ENCODE data around the gene ITPR1.

Gene ITPR1

DNA sequence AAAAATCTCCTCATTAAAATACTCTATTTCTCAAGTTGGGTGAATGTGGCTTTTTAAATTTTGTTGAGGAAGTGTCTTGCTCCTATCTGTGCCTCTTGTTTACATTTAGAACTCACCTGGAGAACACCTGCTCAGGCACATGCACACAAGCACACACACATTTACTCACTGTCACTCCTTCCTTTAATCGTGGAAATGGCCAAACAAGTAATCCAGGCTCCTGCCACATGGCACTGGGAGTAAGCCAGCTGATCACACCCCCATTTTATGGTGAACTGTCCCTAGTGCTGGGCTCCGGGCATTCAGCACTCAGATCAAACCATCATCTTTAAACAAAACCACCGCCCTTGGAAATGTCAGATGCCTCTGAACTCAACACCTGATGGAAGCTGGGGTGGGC is 281.4 kb downstream of the ITPR1 start:
- no peak overlapping the region for H3K27ac ChIP-seq
- in situ Hi-C loops (cut with HindIII; ENCODE audit: low pct_ligation_motif_present, low sequenced_read_pairs): no loop called here
- no peaks in the 10 kb centered on the region for H3K27me3 ChIP-seq (replicated peaks)
- TF ChIP-seq, protein P1, sequence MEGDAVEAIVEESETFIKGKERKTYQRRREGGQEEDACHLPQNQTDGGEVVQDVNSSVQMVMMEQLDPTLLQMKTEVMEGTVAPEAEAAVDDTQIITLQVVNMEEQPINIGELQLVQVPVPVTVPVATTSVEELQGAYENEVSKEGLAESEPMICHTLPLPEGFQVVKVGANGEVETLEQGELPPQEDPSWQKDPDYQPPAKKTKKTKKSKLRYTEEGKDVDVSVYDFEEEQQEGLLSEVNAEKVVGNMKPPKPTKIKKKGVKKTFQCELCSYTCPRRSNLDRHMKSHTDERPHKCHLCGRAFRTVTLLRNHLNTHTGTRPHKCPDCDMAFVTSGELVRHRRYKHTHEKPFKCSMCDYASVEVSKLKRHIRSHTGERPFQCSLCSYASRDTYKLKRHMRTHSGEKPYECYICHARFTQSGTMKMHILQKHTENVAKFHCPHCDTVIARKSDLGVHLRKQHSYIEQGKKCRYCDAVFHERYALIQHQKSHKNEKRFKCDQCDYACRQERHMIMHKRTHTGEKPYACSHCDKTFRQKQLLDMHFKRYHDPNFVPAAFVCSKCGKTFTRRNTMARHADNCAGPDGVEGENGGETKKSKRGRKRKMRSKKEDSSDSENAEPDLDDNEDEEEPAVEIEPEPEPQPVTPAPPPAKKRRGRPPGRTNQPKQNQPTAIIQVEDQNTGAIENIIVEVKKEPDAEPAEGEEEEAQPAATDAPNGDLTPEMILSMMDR (IDR thresholded peaks at IDR 0.05; ENCODE audit: low read depth, low read length, missing control alignments): no peak
- H3K4me3 ChIP-seq (ENCODE audit: low read depth, low read length): no peak overlapping the region
- no peaks in the 10 kb centered on the region for H3K36me3 ChIP-seq (replicated peaks)
- DNase-seq: no peak

DNA sequence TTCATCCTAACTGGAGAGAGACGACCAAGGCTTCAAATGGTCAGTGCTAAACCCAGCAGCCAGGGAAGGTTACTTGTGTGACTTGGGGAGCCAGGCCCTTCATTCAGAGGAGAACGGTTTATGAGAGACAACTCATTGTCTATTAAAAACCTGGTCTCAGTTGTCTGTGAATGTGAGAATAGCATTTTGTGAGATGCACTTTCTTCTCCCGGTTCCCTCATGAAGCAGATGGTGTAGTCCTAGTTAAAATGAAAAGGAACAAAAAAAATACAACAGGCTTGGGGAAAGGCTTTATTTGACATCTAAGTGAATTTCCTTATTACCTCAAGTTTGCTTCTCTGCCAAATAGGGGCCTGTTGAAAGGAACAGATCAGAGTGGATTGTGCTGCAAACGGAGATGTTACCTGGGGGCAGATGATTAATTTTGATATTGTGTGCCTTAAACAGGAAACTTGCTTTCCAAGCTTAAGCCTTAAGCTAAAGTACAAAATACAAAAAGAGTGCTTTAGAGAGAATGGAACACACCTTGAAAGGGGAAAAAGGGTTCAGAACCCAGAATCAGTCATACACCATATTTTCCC is 283.3 kb downstream of the ITPR1 start:
- in situ Hi-C loops (cut with HindIII; ENCODE audit: low pct_ligation_motif_present, low sequenced_read_pairs): no loop called here
- DNase-seq: no peak
- H3K27ac ChIP-seq: no peak overlapping the region

DNA sequence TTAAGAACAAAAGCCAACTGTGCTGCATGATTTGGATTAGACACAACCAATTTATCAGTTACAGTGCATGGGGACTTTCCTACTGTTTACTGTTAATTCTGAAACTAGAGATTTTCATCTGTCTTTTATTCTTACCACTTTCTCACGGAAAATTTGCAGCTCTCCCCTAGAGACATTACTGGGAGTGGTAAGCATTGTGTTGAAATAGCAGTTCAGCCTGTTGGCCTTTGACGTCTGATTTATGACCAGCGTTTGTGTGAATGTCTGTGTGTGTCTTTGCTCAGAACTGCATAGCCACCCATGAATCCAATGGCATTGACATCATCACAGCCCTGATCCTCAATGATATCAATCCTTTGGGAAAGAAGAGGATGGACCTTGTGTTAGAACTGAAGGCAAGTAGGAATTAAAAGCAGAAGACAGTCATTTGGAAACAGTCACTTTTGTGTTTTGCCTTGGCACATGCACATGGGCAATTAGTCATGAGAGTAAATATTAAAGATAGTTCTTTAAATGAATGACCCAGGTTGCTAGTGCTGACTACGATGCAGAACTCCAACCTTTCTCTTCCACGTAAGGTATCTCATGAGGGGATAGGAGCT is 283.9 kb downstream of the ITPR1 start:
- TF ChIP-seq, protein P1 (IDR thresholded peaks at IDR 0.05; ENCODE audit: low read depth, low read length, missing control alignments): no peak
- Histone ChIP-seq H3K36me3 (replicated peaks) (no peaks in the 10 kb centered on the region), H3K27me3 (replicated peaks) (no peaks in the 10 kb centered on the region), H3K27ac (no peak overlapping the region), H3K4me3 (ENCODE audit: low read depth, low read length) (no peak overlapping the region)
- no peak for DNase-seq
- in situ Hi-C loops (cut with HindIII; ENCODE audit: low pct_ligation_motif_present, low sequenced_read_pairs): no loop called here

More for the DNA sequence above, 283.3 kb downstream of the ITPR1 start:
- TF ChIP-seq, protein P1 (IDR thresholded peaks at IDR 0.05; ENCODE audit: low read depth, low read length, missing control alignments): no peak
- no peaks in the 10 kb centered on the region for H3K36me3 ChIP-seq (replicated peaks)
- H3K4me3 ChIP-seq (ENCODE audit: low read depth, low read length): no peak overlapping the region
- no peaks in the 10 kb centered on the region for H3K27me3 ChIP-seq (replicated peaks)

DNA sequence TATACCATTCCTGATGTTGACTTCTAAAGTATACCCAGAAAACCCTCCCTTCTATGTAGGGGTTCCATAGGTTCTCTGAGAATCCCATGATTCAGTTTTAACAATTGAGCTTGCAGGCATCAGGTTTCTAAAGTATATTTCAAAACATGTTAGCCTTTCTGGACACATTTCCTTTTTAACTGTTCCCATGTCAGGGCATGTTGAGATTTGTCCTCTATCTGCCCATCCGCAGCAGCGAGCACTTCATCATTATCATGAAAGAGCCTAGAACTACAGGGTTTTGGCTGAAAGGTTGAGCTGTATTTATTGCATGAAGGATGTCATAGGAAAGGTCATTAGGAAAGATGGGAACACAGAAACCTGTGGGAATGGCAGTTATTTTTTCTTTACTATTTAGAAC is 285.0 kb downstream of the ITPR1 start:
- H3K4me3 ChIP-seq (ENCODE audit: low read depth, low read length): no peak overlapping the region
- no peaks in the 10 kb centered on the region for H3K27me3 ChIP-seq (replicated peaks)
- DNase-seq: no peak
- no peaks in the 10 kb centered on the region for H3K36me3 ChIP-seq (replicated peaks)
- H3K27ac ChIP-seq: no peak overlapping the region
- TF ChIP-seq, protein P1 (IDR thresholded peaks at IDR 0.05; ENCODE audit: low read depth, low read length, missing control alignments): no peak
- in situ Hi-C loops (cut with HindIII; ENCODE audit: low pct_ligation_motif_present, low sequenced_read_pairs): no loop called here

DNA sequence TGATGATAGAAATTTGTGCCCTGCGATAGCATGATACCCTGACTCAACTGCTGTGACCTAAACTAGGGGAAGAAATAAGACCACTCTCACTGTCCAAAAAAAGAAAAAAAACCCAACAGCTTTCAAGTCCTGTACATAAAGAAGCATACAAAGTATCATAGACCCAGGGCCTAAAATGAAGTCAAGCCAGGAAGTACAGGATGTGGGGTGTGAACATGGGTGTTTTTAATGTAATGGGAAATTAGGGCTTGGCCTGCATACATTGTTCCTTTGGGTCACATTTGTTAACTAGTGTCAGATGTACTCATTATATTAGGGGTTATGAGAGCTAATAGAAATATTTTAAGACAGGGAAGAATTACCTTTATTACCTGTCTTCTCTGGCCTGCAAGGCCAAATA is 285.6 kb downstream of the ITPR1 start:
- DNase-seq: no peak
- in situ Hi-C loops (cut with HindIII; ENCODE audit: low pct_ligation_motif_present, low sequenced_read_pairs): no loop called here
- Histone ChIP-seq H3K36me3 (replicated peaks) (no peaks in the 10 kb centered on the region), H3K4me3 (ENCODE audit: low read depth, low read length) (no peak overlapping the region), H3K27me3 (replicated peaks) (no peaks in the 10 kb centered on the region), H3K27ac (no peak overlapping the region)
- TF ChIP-seq, protein P1 (IDR thresholded peaks at IDR 0.05; ENCODE audit: low read depth, low read length, missing control alignments): no peak

DNA sequence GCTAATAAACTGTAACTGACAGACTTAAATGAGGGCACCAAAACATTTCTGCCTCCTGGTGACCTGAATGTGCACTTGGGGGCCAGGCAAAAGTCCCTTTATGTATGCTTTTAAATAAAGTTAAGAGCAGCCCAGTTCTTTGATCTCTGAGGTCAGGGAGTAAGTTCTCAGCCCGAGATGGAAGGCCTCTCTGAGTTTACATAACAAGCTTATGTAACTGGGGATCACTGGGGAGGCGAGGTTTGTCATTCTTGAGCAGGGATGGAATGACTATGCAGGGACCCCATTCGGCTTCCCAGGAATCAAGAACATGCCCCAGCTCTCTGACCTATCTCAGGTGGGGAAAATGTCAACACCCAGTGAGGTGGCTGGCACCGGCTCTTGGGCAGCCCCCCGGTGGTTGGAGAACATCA is 287.4 kb downstream of the ITPR1 start:
- in situ Hi-C loops (cut with HindIII; ENCODE audit: low pct_ligation_motif_present, low sequenced_read_pairs): no loop called here
- H3K27ac ChIP-seq: no peak overlapping the region
- TF ChIP-seq, protein P1 (IDR thresholded peaks at IDR 0.05; ENCODE audit: low read depth, low read length, missing control alignments): no peak
- no peak overlapping the region for H3K4me3 ChIP-seq (ENCODE audit: low read depth, low read length)
- no peak for DNase-seq
- no peaks in the 10 kb centered on the region for H3K27me3 ChIP-seq (replicated peaks)
- no peaks in the 10 kb centered on the region for H3K36me3 ChIP-seq (replicated peaks)
